ENCODE measurements around the gene CDKL5.

CDKL5 gene

GRCh38 chrX:18652636-18653035 lies 227.2 kb downstream of the CDKL5 start:
- no peak for FAIRE-seq

- FAIRE-seq: no peak
These were observed 229.7 kb downstream of the CDKL5 start for GRCh38 chrX:18654875-18655836.

GRCh38 chrX:18661273-18661672 lies 235.9 kb downstream of the CDKL5 start:
- no peak for FAIRE-seq

- FAIRE-seq: no peak
These were observed 239.5 kb downstream of the CDKL5 start for GRCh38 chrX:18664947-18665346.

- no peak for FAIRE-seq
These were observed 241.2 kb downstream of the CDKL5 start for GRCh38 chrX:18666614-18667013.

- no peak for FAIRE-seq
These were observed 242.8 kb downstream of the CDKL5 start for GRCh38 chrX:18668071-18668835.

GRCh38 chrX:18672008-18672407 lies 246.6 kb downstream of the CDKL5 start, which contains the start of gene RS1:
RS1 (minus strand) TSS chrX:18672108; CDS start chrX:18672068, 40 bp downstream.
- no peak for FAIRE-seq

GRCh38 chrX:18674417-18674787 lies 249.0 kb downstream of the CDKL5 start:
- FAIRE-seq: no peak

- peak; percentile 70 for FAIRE-seq
These were observed 249.7 kb downstream of the CDKL5 start for GRCh38 chrX:18674788-18675735.

- no peak for FAIRE-seq
These were observed 250.6 kb downstream of the CDKL5 start for GRCh38 chrX:18676050-18676449.

- no peak for FAIRE-seq
These were observed 251.1 kb downstream of the CDKL5 start for GRCh38 chrX:18676470-18676869.

- FAIRE-seq: no peak
These were observed 251.9 kb downstream of the CDKL5 start for GRCh38 chrX:18677161-18677869.

- no peak for FAIRE-seq
These were observed 256.6 kb downstream of the CDKL5 start for GRCh38 chrX:18681996-18682395.

- no peak for FAIRE-seq
These were observed 257.6 kb downstream of the CDKL5 start for GRCh38 chrX:18682979-18683387.

GRCh38 chrX:18687856-18688495 lies 262.6 kb downstream of the CDKL5 start:
- FAIRE-seq: no peak

GRCh38 chrX:18691431-18691830 lies 266.0 kb downstream of the CDKL5 start:
- FAIRE-seq: no peak

- no peak for FAIRE-seq
These were observed 267.1 kb downstream of the CDKL5 start for GRCh38 chrX:18692541-18692940.

GRCh38 chrX:18696653-18697052 lies 271.2 kb downstream of the CDKL5 start:
- no peak for FAIRE-seq

- FAIRE-seq: no peak
These were observed 273.6 kb downstream of the CDKL5 start for GRCh38 chrX:18698737-18699650.

- no peak for FAIRE-seq
These were observed 276.4 kb downstream of the CDKL5 start for GRCh38 chrX:18701621-18702361.
